GM18507 (cell line): ENCODE results near the gene AACS.
"Not testable (repeated sequence)": the region's sequence is repeated elsewhere in the genome, so short reads cannot be mapped to it uniquely, and the experiment has no call there.

Experiments used
- DNase-seq: peaks from one replicate; pipeline ENCODE4 v3.0.0; 2011; ENCODE audit warnings: low read depth; ENCODE audit not compliant: insufficient read length; ENCODE audit errors: extremely low spot score
- FAIRE-seq: peaks from 2 replicates; lab custom pipeline; 2011; peaks lifted over from hg19 to GRCh38; lab: Jason Lieb, UNC

AACS gene

GRCh38 chr12:125050868-125051267 is 14.4 kb upstream of the AACS start:
- DNase-seq, result no peak
- no peak for FAIRE-seq

DNA sequence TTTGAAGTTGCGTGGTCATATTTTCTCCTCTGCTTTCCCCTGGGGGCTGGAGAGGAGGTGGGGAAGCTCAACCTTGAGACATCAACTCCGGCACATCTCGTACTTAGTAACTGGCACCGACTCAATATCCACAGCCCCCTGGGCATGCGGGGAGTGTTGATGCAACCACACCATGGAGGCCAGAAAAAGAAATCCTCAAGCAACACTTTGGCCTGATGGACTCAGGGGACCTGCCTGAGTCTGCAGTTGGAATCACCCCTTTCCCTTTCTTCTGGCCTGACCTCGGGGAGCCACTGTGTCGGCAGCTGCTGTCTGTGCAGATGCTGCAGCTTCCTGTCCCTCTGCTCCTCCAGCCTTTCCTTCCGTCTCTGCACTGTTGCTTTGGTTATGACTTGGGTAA is 11.4 kb upstream of the AACS start:
- no peak for DNase-seq
- no peak for FAIRE-seq

GRCh38 chr12:125055591-125055990 is 9.6 kb upstream of the AACS start:
- DNase-seq (no peak), FAIRE-seq (no peak)

DNA sequence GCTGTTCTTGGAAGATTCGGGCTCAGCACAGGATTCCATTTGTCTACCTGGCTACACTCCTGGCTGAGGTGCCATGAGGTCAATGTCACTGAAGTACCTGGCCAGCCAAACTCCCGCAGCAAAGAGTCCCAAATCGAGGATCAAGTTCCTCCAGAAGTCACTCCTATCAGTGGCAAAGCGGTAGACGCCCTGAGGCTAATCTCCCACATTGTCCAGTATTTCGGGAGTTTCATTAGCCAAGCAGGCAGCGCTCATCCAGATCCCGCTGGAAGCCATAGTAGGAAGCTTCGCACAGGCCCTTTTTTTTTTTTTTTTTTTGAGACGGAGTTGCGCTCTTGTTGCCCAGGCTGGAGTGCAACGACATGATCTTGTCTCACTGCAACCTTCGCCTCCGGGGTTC is 8.9 kb upstream of the AACS start:
- FAIRE-seq (no peak), DNase-seq (no peak)

GRCh38 chr12:125057708-125058107 is 7.5 kb upstream of the AACS start:
- no peak for FAIRE-seq
- no peak for DNase-seq

DNA sequence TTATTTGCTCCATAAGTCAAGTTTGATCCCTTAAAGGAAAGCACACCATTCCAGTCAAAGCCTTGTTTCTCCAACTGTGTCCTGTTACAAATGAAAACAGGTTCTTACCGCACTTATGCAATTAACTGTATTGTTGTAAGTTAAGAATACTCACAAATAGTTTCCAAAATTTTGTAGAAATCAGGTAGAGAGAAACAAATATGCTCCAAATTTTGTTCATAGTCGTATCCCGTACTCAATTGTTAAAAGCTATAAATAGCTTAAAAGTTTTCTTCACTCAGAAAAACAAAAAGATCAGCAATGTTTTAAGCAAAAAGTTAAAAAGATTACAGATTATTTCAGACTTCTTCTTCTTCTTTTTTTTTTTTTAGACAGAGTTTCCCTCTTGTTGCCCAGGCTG is 4.0 kb upstream of the AACS start:
- FAIRE-seq, result no peak
- no peak for DNase-seq

DNA sequence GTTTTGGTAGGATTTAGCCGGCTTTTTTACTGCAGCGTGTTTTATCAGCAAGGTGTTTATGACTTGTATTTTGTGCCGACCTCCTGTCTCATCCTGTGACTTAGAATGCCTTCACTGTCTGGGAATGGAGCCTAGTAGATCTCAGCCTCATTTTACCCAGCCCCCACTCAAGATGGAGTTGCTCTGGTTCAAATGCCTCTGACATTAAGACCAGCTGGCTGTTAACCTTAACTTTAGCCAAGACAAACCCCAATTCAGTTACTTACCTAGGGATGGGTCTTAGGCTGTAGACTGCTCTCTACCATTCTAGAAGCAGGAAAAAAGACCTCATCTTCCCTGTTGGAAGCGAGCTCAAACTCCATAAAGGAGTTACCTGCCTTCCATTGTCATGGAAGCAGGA is 1.7 kb upstream of the AACS start:
- not testable (repeated sequence) for DNase-seq, FAIRE-seq

GRCh38 chr12:125064492-125064891 is 743 bp upstream of the AACS start:
- DNase-seq (no peak), FAIRE-seq (no peak)

- no peak for DNase-seq
These were observed 810 bp downstream of the AACS start for GRCh38 chr12:125065919-125066570.

GRCh38 chr12:125068391-125068790 is 3.2 kb downstream of the AACS start:
- no peak for DNase-seq
- no peak for FAIRE-seq

More at GRCh38 chr12:125065919-125066570, 810 bp downstream of the AACS start:
- FAIRE-seq, result no peak

GRCh38 chr12:125069616-125070015 is 4.4 kb downstream of the AACS start:
- DNase-seq (no peak), FAIRE-seq (no peak)

GRCh38 chr12:125070112-125070511 is 4.9 kb downstream of the AACS start:
- FAIRE-seq (no peak), DNase-seq (no peak)

DNA sequence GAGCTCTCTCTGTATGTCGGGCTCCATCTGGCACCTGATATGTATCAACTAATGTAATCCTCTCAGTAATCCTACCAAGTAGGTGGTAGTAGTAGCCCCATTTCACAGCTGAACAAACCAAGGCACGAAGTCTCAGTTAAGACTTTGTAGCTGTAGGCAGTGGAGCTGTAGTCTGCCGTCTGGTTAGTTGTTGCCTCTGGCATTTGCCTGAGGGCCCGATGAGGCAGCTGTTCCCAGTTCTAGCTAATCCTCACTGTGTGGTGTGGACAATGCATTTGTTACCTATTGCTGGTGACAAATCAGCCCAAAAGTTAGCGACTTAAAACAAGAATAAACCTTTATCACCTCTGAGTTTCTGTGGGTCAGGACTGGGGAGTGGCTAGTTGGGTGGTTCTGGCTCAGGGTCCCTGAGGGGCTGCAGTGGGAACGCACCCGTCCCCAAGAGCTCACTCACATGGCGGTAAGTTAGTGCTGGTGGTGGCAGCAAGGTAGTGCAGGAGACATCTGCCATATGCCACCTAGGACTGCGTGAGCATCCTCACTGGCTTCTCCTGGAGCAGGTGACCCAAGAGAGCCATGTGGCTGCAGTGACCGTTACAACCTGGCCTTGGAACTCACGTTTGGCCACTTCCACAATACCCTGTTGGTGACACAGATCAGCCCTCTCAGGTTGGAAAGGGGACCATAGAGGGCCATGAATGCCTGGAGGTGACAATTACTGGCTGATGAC is 5.6 kb downstream of the AACS start:
- no peak for FAIRE-seq
- no peak for DNase-seq

- DNase-seq (no peak), FAIRE-seq (no peak)
These were observed 6.2 kb downstream of the AACS start for GRCh38 chr12:125071456-125071855.

DNA sequence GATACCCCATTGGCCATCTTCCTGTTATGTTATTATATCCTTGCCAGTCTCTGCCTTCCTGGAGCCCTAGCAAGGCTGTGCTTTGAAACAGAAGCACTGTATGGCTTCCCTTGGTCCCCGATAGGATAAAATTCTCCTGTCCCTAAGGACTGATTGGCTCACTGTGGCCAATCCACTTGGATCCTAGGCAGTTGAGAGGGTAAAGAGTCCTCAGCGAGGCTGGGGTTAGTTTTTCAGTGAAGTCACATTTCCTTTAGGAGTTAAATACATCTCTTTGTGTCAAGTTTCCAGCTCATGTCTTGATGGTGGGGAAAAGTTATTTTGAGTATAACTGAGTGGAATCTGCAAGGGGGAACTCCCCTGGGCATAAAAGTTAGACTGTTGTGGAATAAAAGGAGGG is 7.3 kb downstream of the AACS start:
- DNase-seq (no peak), FAIRE-seq (no peak)

DNA sequence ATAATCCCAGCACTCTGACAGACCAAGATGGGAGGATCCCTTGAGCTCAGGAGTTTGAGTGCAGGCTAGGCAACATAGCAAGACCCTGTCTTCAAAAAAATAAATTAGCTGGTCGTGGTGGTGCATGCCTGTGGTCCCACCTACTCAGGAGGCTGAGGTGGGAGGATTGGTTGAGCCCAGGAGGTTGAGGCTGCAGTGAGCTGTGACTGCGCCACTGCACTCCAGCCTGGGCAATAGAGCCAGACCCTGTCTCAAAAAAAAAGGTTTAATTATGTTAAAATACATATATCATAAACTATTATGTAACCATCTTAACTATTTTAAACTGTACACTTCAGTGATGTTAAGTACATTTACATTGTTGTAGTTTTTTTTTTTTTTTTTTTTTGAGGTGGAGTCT is 9.1 kb downstream of the AACS start:
- DNase-seq, FAIRE-seq: not testable (repeated sequence)

- DNase-seq, result no peak
- FAIRE-seq, result no peak
These were observed 10.9 kb downstream of the AACS start for GRCh38 chr12:125076103-125076502.

DNA sequence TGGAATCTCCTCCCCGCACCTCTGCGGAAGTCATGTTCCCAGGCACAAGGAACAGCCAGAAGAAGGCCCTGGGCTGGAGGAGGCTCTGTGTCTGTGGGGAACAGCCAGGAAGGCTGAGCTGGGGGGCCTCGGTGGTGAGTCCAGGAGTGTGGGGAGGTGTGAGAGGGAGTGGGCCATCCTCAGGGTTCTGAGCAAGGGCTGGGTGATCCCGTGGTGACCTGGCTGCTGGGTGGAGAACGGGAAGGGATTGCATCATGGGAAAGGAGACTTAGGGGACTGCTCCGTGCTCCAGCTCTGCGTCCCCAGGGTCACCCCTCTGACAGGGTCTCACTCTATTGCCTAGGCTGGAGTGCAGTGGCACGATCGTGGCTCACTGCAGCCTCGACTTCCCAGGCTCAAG is 13.8 kb downstream of the AACS start:
- DNase-seq, result no peak
- FAIRE-seq, result no peak

DNA sequence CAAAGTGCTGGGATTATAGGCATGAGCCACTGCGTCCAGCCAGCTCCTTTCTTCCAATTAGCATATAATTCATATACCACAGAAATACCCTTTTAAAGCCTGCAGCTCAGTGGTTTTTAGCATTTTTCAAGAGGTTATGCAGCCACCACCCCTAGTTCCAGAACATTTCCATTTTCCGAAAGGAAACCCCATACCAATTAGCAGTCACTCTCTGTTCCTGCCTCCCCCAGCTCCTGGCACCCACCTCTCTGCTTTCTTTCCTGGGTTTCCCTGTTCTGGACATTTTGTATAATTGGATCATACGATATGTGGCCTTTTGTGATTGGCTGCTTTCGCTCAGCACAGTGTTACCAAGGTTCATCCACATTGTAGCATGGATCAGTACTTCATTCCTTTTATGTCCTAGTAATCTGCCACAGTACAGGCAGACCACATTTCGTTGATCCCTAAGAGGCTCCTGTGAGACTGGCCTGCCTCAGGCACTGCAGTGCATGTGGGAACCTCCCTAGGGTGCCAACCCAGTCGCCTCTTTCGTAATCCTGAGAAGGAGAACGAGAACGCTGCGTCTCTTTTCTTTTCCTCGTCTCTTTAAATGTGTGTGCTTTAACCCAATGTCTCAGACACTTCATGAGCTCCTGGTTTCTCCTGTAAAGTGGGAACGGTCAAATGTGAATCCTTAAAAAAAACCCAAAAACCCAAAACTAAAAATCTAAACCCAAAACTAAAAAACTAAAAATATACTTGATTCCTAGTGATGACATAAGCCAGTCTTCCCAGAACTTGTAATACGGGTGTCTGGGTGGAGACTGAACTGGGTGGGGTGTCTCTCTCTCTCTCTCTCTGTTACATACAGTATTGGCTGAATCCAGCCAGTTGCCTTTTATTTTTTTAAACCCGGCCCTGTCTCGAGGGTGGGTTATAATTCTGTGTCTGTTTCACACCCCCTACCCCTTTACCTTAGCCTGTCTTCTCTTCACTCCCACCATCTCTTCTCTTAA is 14.7 kb downstream of the AACS start:
- FAIRE-seq, result no peak
- no peak for DNase-seq

- FAIRE-seq, result no peak
- DNase-seq, result no peak
These were observed 16.2 kb downstream of the AACS start for GRCh38 chr12:125081427-125081826.
